Naive thymus-derived CD4-positive, alpha-beta T cell (primary cell): Measurements from ENCODE around the gene TMPRSS7. TPM values are rescaled to one million over a fixed set of nuclear protein-coding genes. Genes with fewer than 3 reads are reported as not detected.

Experiments
- ATAC-seq: fragments of 150-1000 bp; cut with Tn5 transposase; 2 replicates; pipeline ENCODE4 v1.10.0; 2021; ENCODE audit warnings: mild to moderate bottlenecking, moderate library complexity
- CTCF ChIA-PET: fragments of 350-600 bp; sonication (Branson Sonifier 250); formaldehyde crosslinking; loops from one replicate; lab custom pipeline; 2021; ENCODE audit warnings: antibody characterized with exemption; lab: Charles Lee
- POLR2A ChIA-PET: fragments of 350-600 bp; sonication (Branson Sonifier 250); formaldehyde crosslinking; loops from one replicate; lab custom pipeline; 2021; ENCODE audit warnings: antibody characterized with exemption, inconsistent platforms; lab: Charles Lee
- DNase-seq, 9 donors: peaks; one replicate each; pipeline versions ENCODE4 v3.0.0 to v3.0.0-alpha.2; 2020 to 2022; ENCODE audit warnings: mixed read lengths in 1 of 9
- H3K27ac ChIP-seq: one replicate; pipeline ENCODE4 v1.7.0; 2013; ENCODE audit warnings: mild to moderate bottlenecking, low read depth, low read length, moderate library complexity
- H3K27me3 ChIP-seq, 2 donors: one replicate each; pipeline ENCODE4 v1.7.0; 2013; ENCODE audit warnings: low read length in 2 of 2, mild to moderate bottlenecking in 2 of 2, moderate library complexity in 2 of 2; ENCODE audit not compliant: control insufficient read depth in 2 of 2, insufficient read depth in 2 of 2
- H3K36me3 ChIP-seq, 3 experiments: 1 replicate in 2 of 3; 2 replicates in 1 of 3; pipeline ENCODE4 v1.7.0; 2013; ENCODE audit warnings: low read length in 3 of 3, mild to moderate bottlenecking in 3 of 3, moderate library complexity in 1 of 3; ENCODE audit not compliant: insufficient read depth in 3 of 3, control insufficient read depth in 2 of 3
- H3K4me1 ChIP-seq, 2 donors: one replicate each; pipeline ENCODE4 v1.7.0; 2013; ENCODE audit warnings: low read length in 2 of 2, mild to moderate bottlenecking in 2 of 2, moderate library complexity in 1 of 2; ENCODE audit not compliant: control insufficient read depth in 2 of 2, insufficient read depth in 2 of 2
- H3K4me3 ChIP-seq: 2 replicates; pipeline ENCODE4 v1.7.0; 2013; ENCODE audit warnings: mild to moderate bottlenecking, low read length
- H3K9me3 ChIP-seq, 3 experiments: 1 replicate in 2 of 3; 2 replicates in 1 of 3; pipeline ENCODE4 v1.7.0; 2013; ENCODE audit warnings: low read length in 3 of 3; ENCODE audit not compliant: control insufficient read depth in 2 of 3
- H3K27ac Mint-ChIP-seq, 9 donors: one replicate each; pipeline ENCODE4 v1.8.0; 2020 to 2022; ENCODE audit warnings: mixed read lengths in 9 of 9, mild to moderate bottlenecking in 8 of 9, moderate library complexity in 5 of 9, inconsistent platforms in 2 of 9
- H3K27me3 Mint-ChIP-seq, 5 donors: one replicate each; pipeline ENCODE4 v1.8.0; 2021 to 2022; ENCODE audit warnings: mixed read lengths in 5 of 5, mild to moderate bottlenecking in 1 of 5
- H3K36me3 Mint-ChIP-seq, 5 donors: one replicate each; pipeline ENCODE4 v1.8.0; 2020 to 2022; ENCODE audit warnings: mixed read lengths in 5 of 5, mild to moderate bottlenecking in 3 of 5, inconsistent platforms in 1 of 5
- H3K4me1 Mint-ChIP-seq, 7 donors: one replicate each; pipeline ENCODE4 v1.8.0; 2020 to 2022; ENCODE audit warnings: mixed read lengths in 7 of 7, mild to moderate bottlenecking in 3 of 7, inconsistent platforms in 1 of 7
- H3K4me3 Mint-ChIP-seq, 10 donors: one replicate each; pipeline ENCODE4 v1.8.0; 2020 to 2022; ENCODE audit warnings: mild to moderate bottlenecking in 10 of 10, mixed read lengths in 10 of 10, moderate library complexity in 6 of 10, inconsistent platforms in 2 of 10
- H3K9me3 Mint-ChIP-seq, 11 donors: one replicate each; pipeline ENCODE4 v1.8.0; 2020 to 2022; ENCODE audit warnings: mixed read lengths in 11 of 11, mild to moderate bottlenecking in 4 of 11, inconsistent platforms in 1 of 11, moderate library complexity in 1 of 11
- intact Hi-C, 2 donors: fragments of 100-400 bp; cut with micrococcal nuclease; formaldehyde crosslinking; loops; one replicate each; pipeline ENCODE4 v1.15.1; 2023
- polyA plus RNA-seq, 2 donors: library from polyadenylated mRNA; unstranded; fragments of 300-500 nt; fragmentation: Illumina TruSeq; gene quantifications; one replicate each; pipeline ENCODE4 v1.2.3, GENCODE V29; 2021
- total RNA-seq, 6 experiments: library from RNA in 5 of 6; stranded (reverse) in 5 of 6; gene quantifications; 1 replicate in 5 of 6; 2 replicates in 1 of 6; pipeline ENCODE4 v1.2.3 and lab custom pipeline; 2021 to 2026

The TMPRSS7 gene
- total and polyA plus RNA-seq, 7 experiments from 2014 or later: 0.09 TPM; not detected in 6

DNA sequence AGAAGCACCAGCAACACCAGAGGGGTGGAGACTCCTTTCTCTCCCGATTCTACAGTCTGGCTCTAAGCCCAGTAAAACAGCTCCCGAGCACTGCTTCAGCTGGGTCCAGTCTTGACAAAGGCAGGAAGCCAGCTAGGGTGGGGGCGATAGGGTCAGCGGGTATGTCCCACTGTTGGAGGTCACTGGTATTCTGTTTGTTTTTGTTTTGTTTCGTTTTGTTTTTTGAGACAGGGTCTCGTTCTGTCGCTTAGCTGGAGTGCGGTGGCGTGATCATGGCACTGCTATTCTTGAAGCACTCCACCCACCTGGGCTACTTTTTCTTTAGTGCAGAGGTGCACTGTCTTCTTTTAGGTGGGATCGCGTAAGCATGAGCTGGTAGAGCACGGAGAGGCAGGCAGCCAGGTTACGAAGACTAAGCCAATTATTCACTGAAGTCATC is 82.2 kb downstream of the TMPRSS7 start:
- no peak for DNase-seq
- peak overlapping the region in 4 of 9 donors; percentile 27 to 70 (median 48) for H3K27ac Mint-ChIP-seq
- H3K27me3 ChIP-seq: no peaks in the 10 kb centered on the region
- H3K4me3 Mint-ChIP-seq: peak overlapping the region in 2 of 10 donors; percentile 19 to 48
- no peak for ATAC-seq
- H3K36me3 ChIP-seq: no peaks in the 10 kb centered on the region
- intact Hi-C loops: no loop called here
- H3K4me1 ChIP-seq: peaks cover 4 to 12% of the 10 kb centered on the region in 2 donors
- no peaks in the 10 kb centered on the region for H3K9me3 ChIP-seq
- peaks cover 28 to 60% (median 46%) of the 10 kb centered on the region in 7 donors for H3K4me1 Mint-ChIP-seq
- no peak overlapping the region for H3K27ac ChIP-seq
- H3K4me3 ChIP-seq: no peak overlapping the region
- no peaks in the 10 kb centered on the region for H3K9me3 Mint-ChIP-seq
- CTCF ChIA-PET: interaction anchor here (1.0 to 1.2 kb wide), 2 partner anchors 9 to 177 kb away, joined by 3 to 5 read pairs; no protein-coding TSS in a partner anchor
- peaks cover 0 to 27% (median 7%) of the 10 kb centered on the region in 5 donors for H3K36me3 Mint-ChIP-seq
- H3K27me3 Mint-ChIP-seq: no peaks in the 10 kb centered on the region
- POLR2A ChIA-PET: no interaction called here

- ATAC-seq (no peak), DNase-seq (no peak)
- Histone ChIP-seq H3K27me3 (no peaks in the 10 kb centered on the region), H3K9me3 (no peaks in the 10 kb centered on the region), H3K36me3 (no peaks in the 10 kb centered on the region), H3K4me3 (no peak overlapping the region), H3K4me1 (peaks cover 4 to 12% of the 10 kb centered on the region in 2 donors), H3K27ac (no peak overlapping the region)
- H3K9me3 Mint-ChIP-seq: no peaks in the 10 kb centered on the region
- H3K36me3 Mint-ChIP-seq: peaks cover 0 to 29% (median 7%) of the 10 kb centered on the region in 5 donors
- ChIA-PET CTCF (interaction anchor here (0.7 to 1.2 kb wide), 4 partner anchors 8 to 176 kb away, joined by 3 to 5 read pairs (median 4); no protein-coding TSS in a partner anchor), POLR2A (interaction anchor here (0.8 to 1.1 kb wide), 2 partner anchors 10 to 425 kb away, joined by 3 to 4 read pairs; no protein-coding TSS in a partner anchor)
- intact Hi-C loops: no loop called here
- no peaks in the 10 kb centered on the region for H3K27me3 Mint-ChIP-seq
- H3K27ac Mint-ChIP-seq: peak overlapping the region in 1 of 9 donors; percentile 32
- H3K4me1 Mint-ChIP-seq: peaks cover 28 to 63% (median 49%) of the 10 kb centered on the region in 7 donors
- no peak overlapping the region for H3K4me3 Mint-ChIP-seq
Observed at GRCh38 chr3:112117415-112117814, 82.9 kb downstream of the TMPRSS7 start.

- no peak overlapping the region for H3K27ac ChIP-seq
- H3K9me3 ChIP-seq: no peaks in the 10 kb centered on the region
- H3K4me1 ChIP-seq: peaks cover 4 to 12% of the 10 kb centered on the region in 2 donors
- ChIA-PET POLR2A (interaction anchor here (0.8 to 1.1 kb wide), 2 partner anchors 9 to 424 kb away, joined by 3 to 4 read pairs; no protein-coding TSS in a partner anchor), CTCF (interaction anchor here (0.7 to 1.1 kb wide), 3 partner anchors 8 to 174 kb away, joined by 3 to 4 read pairs (median 3); no protein-coding TSS in a partner anchor)
- intact Hi-C loops: no loop called here
- H3K27me3 Mint-ChIP-seq: no peaks in the 10 kb centered on the region
- no peak for DNase-seq
- no peaks in the 10 kb centered on the region for H3K27me3 ChIP-seq
- H3K4me1 Mint-ChIP-seq: peaks cover 28 to 67% (median 54%) of the 10 kb centered on the region in 7 donors
- no peak overlapping the region for H3K4me3 ChIP-seq
- peaks cover 0 to 3% (median 0%) of the 10 kb centered on the region in 3 experiments for H3K36me3 ChIP-seq
- peak; percentile 64 for ATAC-seq
- no peak overlapping the region for H3K4me3 Mint-ChIP-seq
- peak overlapping the region in 6 of 9 donors; percentile 35 to 76 (median 54) for H3K27ac Mint-ChIP-seq
- H3K9me3 Mint-ChIP-seq: no peaks in the 10 kb centered on the region
- H3K36me3 Mint-ChIP-seq: peaks cover 3 to 30% (median 12%) of the 10 kb centered on the region in 5 donors
Observed at GRCh38 chr3:112117841-112118571, 83.5 kb downstream of the TMPRSS7 start.

DNA sequence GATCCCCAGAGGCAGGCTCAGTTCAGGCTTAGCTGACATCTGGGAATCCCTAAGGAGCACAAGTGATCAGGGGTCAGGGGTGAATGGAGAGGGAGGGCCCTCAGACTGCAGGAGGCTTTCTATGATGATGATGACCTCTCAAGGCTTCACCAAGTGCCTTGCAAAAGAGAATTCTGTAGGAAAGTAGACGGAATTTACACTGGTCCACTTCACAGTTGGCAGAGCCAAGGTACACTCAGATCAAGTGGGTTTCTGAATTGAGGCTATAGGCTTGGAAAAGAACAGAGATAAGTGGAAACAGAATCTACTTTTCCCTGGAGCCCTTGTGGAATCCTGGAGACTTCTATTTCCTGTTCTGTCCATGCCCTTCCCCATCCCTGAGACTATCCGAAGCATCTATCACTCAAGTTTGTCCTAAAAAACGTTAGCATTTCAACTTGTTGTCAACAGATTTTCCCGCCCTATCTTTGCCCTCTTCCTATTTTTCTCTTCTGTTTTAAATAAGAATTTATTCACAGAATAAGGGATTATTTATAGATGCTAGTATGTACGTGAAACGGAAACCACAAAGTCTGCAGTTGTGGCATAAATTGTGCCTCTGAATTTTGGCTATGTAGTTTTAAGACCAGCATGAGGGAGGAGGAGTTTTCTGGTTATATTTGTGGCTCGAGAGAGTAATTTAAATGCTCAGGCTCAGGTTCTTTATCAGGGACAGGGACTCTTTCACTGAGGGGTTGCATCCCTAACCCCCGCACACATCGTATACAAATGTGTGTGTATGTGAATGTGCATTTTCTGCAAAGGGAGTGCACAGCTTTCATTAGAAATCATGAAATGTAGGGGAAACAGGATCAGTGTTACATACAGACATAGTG is 85.7 kb downstream of the TMPRSS7 start:
- no peak overlapping the region for H3K4me3 ChIP-seq
- ChIA-PET CTCF (no interaction called here), POLR2A (interaction anchor here (0.6 to 1.1 kb wide), 2 partner anchors 10 to 440 kb away, joined by 3 read pairs; no protein-coding TSS in a partner anchor)
- peak; percentile 70 for ATAC-seq
- no peaks in the 10 kb centered on the region for H3K27me3 Mint-ChIP-seq
- peaks cover 0 to 19% (median 0%) of the 10 kb centered on the region in 3 experiments for H3K36me3 ChIP-seq
- H3K27me3 ChIP-seq: no peaks in the 10 kb centered on the region
- H3K27ac Mint-ChIP-seq: peak overlapping the region; percentile 6 to 94 (median 78)
- no peaks in the 10 kb centered on the region for H3K9me3 Mint-ChIP-seq
- peak overlapping the region; percentile 1 for H3K27ac ChIP-seq
- peak overlapping the region; percentile 48 to 85 (median 74) for H3K4me3 Mint-ChIP-seq
- H3K4me1 ChIP-seq: peaks cover 4 to 15% of the 10 kb centered on the region in 2 donors
- peaks cover 25 to 70% (median 60%) of the 10 kb centered on the region in 7 donors for H3K4me1 Mint-ChIP-seq
- peak in 6 of 9 donors; percentile 33 to 54 (median 40) for DNase-seq
- no peaks in the 10 kb centered on the region for H3K9me3 ChIP-seq
- intact Hi-C loops: loop anchor here in 1 of 2 donors (1.0 to 10.0 kb wide), 3 partner anchors 9 to 1575 kb away; partner anchors contain the start of genes SIDT1 and USF3
- H3K36me3 Mint-ChIP-seq: peaks cover 7 to 42% (median 28%) of the 10 kb centered on the region in 5 donors

DNA sequence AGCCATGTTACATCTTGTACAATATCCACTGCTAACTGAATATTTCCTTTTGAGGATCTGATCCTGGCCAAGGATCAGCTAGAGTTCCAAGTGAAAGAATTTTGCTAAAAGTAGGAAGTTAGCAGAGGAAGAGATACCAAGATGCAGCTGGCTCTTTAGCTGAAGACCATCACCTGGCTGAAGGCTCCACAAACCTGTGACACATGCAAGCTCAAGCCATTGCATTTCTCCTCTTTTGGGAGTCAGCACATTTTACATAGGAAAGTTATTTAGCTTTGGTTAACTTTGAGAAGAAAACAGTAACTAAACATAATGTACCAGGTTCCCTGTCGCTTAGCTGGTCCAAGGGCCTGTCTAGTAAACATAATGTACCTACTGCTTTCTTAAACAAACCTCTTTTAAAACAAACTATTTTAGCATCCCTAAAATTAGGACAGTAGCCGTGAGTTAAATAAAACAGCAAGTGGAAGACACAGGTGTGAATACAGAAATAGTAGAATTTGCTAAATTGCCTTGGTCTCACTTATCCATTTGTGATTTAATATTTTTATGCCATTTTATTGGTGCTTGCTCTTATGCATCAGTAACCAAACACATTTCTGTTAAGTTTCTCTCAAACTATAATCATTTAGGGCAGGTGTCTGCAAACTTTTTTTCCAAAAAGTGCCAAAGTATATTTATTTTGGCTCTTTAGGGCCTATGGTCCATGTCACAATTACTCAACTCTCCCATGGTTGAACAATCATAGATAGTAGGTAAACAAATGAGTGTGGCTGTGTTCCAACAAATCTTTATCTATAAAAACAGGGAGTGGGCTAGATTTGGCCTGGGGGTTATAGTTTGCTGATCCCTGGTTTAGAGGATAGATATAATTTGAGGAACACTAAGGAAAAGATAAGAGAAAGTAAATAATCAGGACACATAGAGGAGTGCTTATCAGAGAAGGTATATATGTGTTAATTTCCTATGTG is 87.3 kb downstream of the TMPRSS7 start:
- Mint-ChIP-seq H3K27me3 (no peaks in the 10 kb centered on the region), H3K4me3 (peak overlapping the region in 2 of 10 donors; percentile 11 to 62), H3K9me3 (no peaks in the 10 kb centered on the region), H3K27ac (peak overlapping the region in 1 of 9 donors; percentile 70), H3K4me1 (peaks cover 37 to 85% (median 74%) of the 10 kb centered on the region in 7 donors), H3K36me3 (peaks cover 17 to 56% (median 37%) of the 10 kb centered on the region in 5 donors)
- intact Hi-C loops: loop anchor here in 1 of 2 donors (10.0 kb wide), 2 partner anchors 1413 to 1573 kb away; partner anchors contain the start of genes SIDT1 and USF3
- Histone ChIP-seq H3K4me3 (no peak overlapping the region), H3K9me3 (no peaks in the 10 kb centered on the region), H3K4me1 (peaks cover 14 to 31% of the 10 kb centered on the region in 2 donors), H3K27ac (no peak overlapping the region), H3K36me3 (peaks cover 0 to 24% (median 0%) of the 10 kb centered on the region in 3 experiments), H3K27me3 (no peaks in the 10 kb centered on the region)
- POLR2A ChIA-PET: interaction anchor here (0.6 to 1.3 kb wide), 3 partner anchors 9 to 1062 kb away, joined by 3 to 4 read pairs (median 3); no protein-coding TSS in a partner anchor
- no peak for DNase-seq
- no peak for ATAC-seq
- CTCF ChIA-PET: interaction anchor here (0.7 to 1.1 kb wide), 3 partner anchors 10 to 397 kb away, joined by 3 to 8 read pairs (median 3); no protein-coding TSS in a partner anchor
